Liver (tissue), 9 donors: ENCODE results near the gene PHF3. TPM values are rescaled to one million over a fixed set of nuclear protein-coding genes. Genes with fewer than 3 reads are reported as not detected.
A peak's percentile ranks its signal among the peaks of the same experiment; 100 is the strongest.
"Not testable (repeated sequence)": the region's sequence is repeated elsewhere in the genome, so short reads cannot be mapped to it uniquely, and the experiment has no call there.

Experiments
- DNase-seq: peaks from one replicate; pipeline ENCODE4 v3.0.0-alpha.2; 2017; ENCODE audit warnings: low spot score
- H3K27ac ChIP-seq, 2 donors: one replicate each; pipeline ENCODE4 v1.7.0; 2013; ENCODE audit warnings: inconsistent platforms in 2 of 2, low read length in 2 of 2, control low read depth in 1 of 2, low read depth in 1 of 2, mild to moderate bottlenecking in 1 of 2
- H3K27me3 ChIP-seq, 4 donors: one replicate each; pipeline versions ENCODE4 v1.6.1 to v1.7.0; 2013; ENCODE audit warnings: low read length in 3 of 4, inconsistent platforms in 1 of 4, mild to moderate bottlenecking in 1 of 4, moderate library complexity in 1 of 4; ENCODE audit not compliant: control insufficient read depth in 4 of 4, insufficient read depth in 4 of 4
- H3K36me3 ChIP-seq, 4 donors: one replicate each; pipeline versions ENCODE4 v1.6.1 to v1.7.0; 2013; ENCODE audit warnings: low read length in 3 of 4, mild to moderate bottlenecking in 3 of 4, low read depth in 1 of 4, moderate library complexity in 1 of 4; ENCODE audit not compliant: control insufficient read depth in 4 of 4, insufficient read depth in 3 of 4
- H3K4me1 ChIP-seq, 4 donors: one replicate each; pipeline versions ENCODE4 v1.6.1 to v1.7.0; 2013; ENCODE audit warnings: low read length in 3 of 4, mild to moderate bottlenecking in 3 of 4, moderate library complexity in 1 of 4; ENCODE audit not compliant: control insufficient read depth in 4 of 4, insufficient read depth in 4 of 4
- H3K4me3 ChIP-seq, 3 donors: one replicate each; pipeline versions ENCODE4 v1.6.1 to v1.7.0; 2013; ENCODE audit warnings: low read length in 3 of 3, control low read depth in 1 of 3, low read depth in 1 of 3, mild to moderate bottlenecking in 1 of 3
- H3K9ac ChIP-seq, 2 donors: one replicate each; pipeline ENCODE4 v1.7.0; 2013; ENCODE audit warnings: low read length in 2 of 2, mild to moderate bottlenecking in 2 of 2, moderate library complexity in 2 of 2, control low read depth in 1 of 2, low read depth in 1 of 2
- H3K9me3 ChIP-seq, 4 donors: one replicate each; pipeline versions ENCODE4 v1.6.1 to v1.7.0; 2013; ENCODE audit warnings: low read length in 3 of 4; ENCODE audit not compliant: control insufficient read depth in 4 of 4
- EGR1 ChIP-seq, 2 donors: IDR thresholded peaks; 2 replicates each; pipeline ENCODE4 v1.6.1; 2016 to 2018; ENCODE audit warnings: antibody characterized with exemption in 2 of 2, low read depth in 2 of 2
- FOXA1 ChIP-seq: IDR thresholded peaks from 2 replicates; pipeline ENCODE4 v1.6.1; 2016; ENCODE audit warnings: antibody characterized with exemption
- FOXA2 ChIP-seq: IDR thresholded peaks from 2 replicates; pipeline ENCODE4 v1.6.1; 2016; ENCODE audit warnings: antibody characterized with exemption
- GABPA ChIP-seq, 2 donors: IDR thresholded peaks in 1 of 2; conservative IDR thresholded peaks in 1 of 2; 2 replicates each; pipeline ENCODE4 v1.6.1; 2016; ENCODE audit warnings: antibody characterized with exemption in 2 of 2, mild to moderate bottlenecking in 1 of 2, moderate library complexity in 1 of 2
- HNF4A ChIP-seq, 2 donors: conservative IDR thresholded peaks; 2 replicates each; pipeline ENCODE4 v1.6.1; 2016; ENCODE audit warnings: antibody characterized with exemption in 2 of 2, mild to moderate bottlenecking in 2 of 2
- HNF4G ChIP-seq: IDR thresholded peaks from 2 replicates; pipeline ENCODE4 v1.6.1; 2016; ENCODE audit warnings: antibody characterized with exemption
- JUND ChIP-seq, 2 donors: IDR thresholded peaks; 2 replicates each; pipeline ENCODE4 v1.6.1; 2016; ENCODE audit warnings: antibody characterized with exemption in 2 of 2
- NR2F2 ChIP-seq: IDR thresholded peaks from 2 replicates; pipeline ENCODE4 v1.6.1; 2016; ENCODE audit warnings: antibody characterized with exemption
- RAD21 ChIP-seq, 2 donors: IDR thresholded peaks; 2 replicates each; pipeline ENCODE4 v1.6.1; 2016; ENCODE audit warnings: antibody characterized with exemption in 2 of 2, mild to moderate bottlenecking in 2 of 2
- RXRA ChIP-seq, 2 donors: IDR thresholded peaks; 2 replicates each; pipeline ENCODE4 v1.6.1; 2017 to 2018; ENCODE audit warnings: antibody characterized with exemption in 2 of 2, mild to moderate bottlenecking in 1 of 2
- SP1 ChIP-seq: IDR thresholded peaks from 2 replicates; pipeline ENCODE4 v1.6.1; 2018; ENCODE audit warnings: antibody characterized with exemption, mild to moderate bottlenecking
- TAF1 ChIP-seq: conservative IDR thresholded peaks from 2 replicates; pipeline ENCODE4 v1.6.1; 2016; ENCODE audit warnings: antibody characterized with exemption, mild to moderate bottlenecking
- YY1 ChIP-seq: IDR thresholded peaks from 2 replicates; pipeline ENCODE4 v1.6.1; 2016; ENCODE audit warnings: antibody characterized with exemption, mild to moderate bottlenecking
- WGBS: extraction: QIAGEN DNeasy Blood & Tissue Kit; methylation state at CpG from one replicate; pipeline ENCODE4 v1.1.7; 2013; 5-methylcytosine and 5-hydroxymethylcytosine counted together
- polyA plus RNA-seq, 2 donors: library from polyadenylated mRNA; stranded (reverse) in 1 of 2; unstranded in 1 of 2; fragments of 200-250 nt in 1 of 2; fragments of >200 nt in 1 of 2; fragmentation: Nextera tagmentation in 1 of 2; extraction: Ambion mirVana in 1 of 2; gene quantifications; one replicate each; pipeline versions ENCODE4 v1.2.1 to v1.2.3, GENCODE V29; 2013 to 2015
- total RNA-seq, 2 donors: library from RNA; depleted of rRNA; stranded (reverse); fragments of >200 nt; gene quantifications; one replicate each; pipeline ENCODE4 v1.2.3, GENCODE V29; 2014
- TF ChIP-seq, protein P1 (sequence below): fragments of 150-350 bp; IDR thresholded peaks from 2 replicates; pipeline ENCODE4 v1.5.1; 2017; ENCODE audit warnings: improper control_type of control experiment, low read depth, low read length; ENCODE audit not compliant: missing input control
- TF ChIP-seq, protein P2 (sequence below): IDR thresholded peaks from 2 replicates; pipeline ENCODE4 v1.6.1; 2016; ENCODE audit warnings: antibody characterized with exemption
- TF ChIP-seq, protein P3 (sequence below): IDR thresholded peaks from 2 replicates; pipeline ENCODE4 v1.6.1; 2016; ENCODE audit warnings: antibody characterized with exemption
- TF ChIP-seq, protein P4 (sequence below): IDR thresholded peaks from 2 replicates; pipeline ENCODE4 v1.6.1; 2016; ENCODE audit warnings: antibody characterized with exemption, mild to moderate bottlenecking
- donor health status: healthy.
- donor health status: healthy.
- donor health status: healthy.
- donor health status: healthy.
- donor health status: healthy.

PHF3 gene
- total and polyA plus RNA-seq, 4 donors, result 7.7 to 38.9 (median 25.1) TPM

DNA sequence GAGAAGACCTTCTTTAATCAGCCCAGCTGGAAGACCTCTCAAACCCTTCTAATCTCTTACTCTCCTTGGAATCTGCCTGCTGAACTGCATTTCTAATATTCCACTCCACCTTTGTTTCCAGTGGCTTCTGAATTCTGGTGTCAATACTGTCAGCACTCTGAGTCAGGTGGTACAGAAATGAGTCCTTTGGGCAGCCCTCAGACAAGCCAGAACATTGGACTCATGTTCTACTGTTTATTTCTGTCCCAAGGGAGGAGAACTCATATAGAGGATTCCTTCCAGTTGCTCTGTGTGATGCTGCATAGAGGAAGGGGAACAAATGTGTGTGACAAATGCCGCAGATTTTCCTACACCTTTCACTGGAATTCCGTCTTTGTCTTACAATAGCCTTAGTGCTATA, 114.8 kb downstream of the PHF3 start:
- Histone ChIP-seq H3K4me3 (no peak overlapping the region), H3K9ac (no peak overlapping the region), H3K27ac (no peak overlapping the region), H3K36me3 (no peaks in the 10 kb centered on the region), H3K9me3 (no peaks in the 10 kb centered on the region), H3K27me3 (no peaks in the 10 kb centered on the region), H3K4me1 (peaks cover 0 to 1% (median 0%) of the 10 kb centered on the region in 4 donors)
- no peak for DNase-seq
- no peak for TF ChIP-seq YY1
- no peak for TF ChIP-seq GABPA (IDR thresholded peaks at IDR 0.05 in 1 of 2, conservative IDR thresholded peaks at IDR 0.05 in 1 of 2)
- no peak for TF ChIP-seq NR2F2
- TF ChIP-seq FOXA1, result no peak
- TF ChIP-seq HNF4G, result no peak
- no peak for TF ChIP-seq HNF4A (conservative IDR thresholded peaks at IDR 0.05)
- no peak for TF ChIP-seq JUND (IDR thresholded peaks at IDR 0.05)
- no peak for TF ChIP-seq FOXA2
- TF ChIP-seq, protein P1, sequence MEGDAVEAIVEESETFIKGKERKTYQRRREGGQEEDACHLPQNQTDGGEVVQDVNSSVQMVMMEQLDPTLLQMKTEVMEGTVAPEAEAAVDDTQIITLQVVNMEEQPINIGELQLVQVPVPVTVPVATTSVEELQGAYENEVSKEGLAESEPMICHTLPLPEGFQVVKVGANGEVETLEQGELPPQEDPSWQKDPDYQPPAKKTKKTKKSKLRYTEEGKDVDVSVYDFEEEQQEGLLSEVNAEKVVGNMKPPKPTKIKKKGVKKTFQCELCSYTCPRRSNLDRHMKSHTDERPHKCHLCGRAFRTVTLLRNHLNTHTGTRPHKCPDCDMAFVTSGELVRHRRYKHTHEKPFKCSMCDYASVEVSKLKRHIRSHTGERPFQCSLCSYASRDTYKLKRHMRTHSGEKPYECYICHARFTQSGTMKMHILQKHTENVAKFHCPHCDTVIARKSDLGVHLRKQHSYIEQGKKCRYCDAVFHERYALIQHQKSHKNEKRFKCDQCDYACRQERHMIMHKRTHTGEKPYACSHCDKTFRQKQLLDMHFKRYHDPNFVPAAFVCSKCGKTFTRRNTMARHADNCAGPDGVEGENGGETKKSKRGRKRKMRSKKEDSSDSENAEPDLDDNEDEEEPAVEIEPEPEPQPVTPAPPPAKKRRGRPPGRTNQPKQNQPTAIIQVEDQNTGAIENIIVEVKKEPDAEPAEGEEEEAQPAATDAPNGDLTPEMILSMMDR, result no peak
- TF ChIP-seq, protein P2, sequence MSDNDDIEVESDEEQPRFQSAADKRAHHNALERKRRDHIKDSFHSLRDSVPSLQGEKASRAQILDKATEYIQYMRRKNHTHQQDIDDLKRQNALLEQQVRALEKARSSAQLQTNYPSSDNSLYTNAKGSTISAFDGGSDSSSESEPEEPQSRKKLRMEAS, result no peak
- TF ChIP-seq, protein P3, sequence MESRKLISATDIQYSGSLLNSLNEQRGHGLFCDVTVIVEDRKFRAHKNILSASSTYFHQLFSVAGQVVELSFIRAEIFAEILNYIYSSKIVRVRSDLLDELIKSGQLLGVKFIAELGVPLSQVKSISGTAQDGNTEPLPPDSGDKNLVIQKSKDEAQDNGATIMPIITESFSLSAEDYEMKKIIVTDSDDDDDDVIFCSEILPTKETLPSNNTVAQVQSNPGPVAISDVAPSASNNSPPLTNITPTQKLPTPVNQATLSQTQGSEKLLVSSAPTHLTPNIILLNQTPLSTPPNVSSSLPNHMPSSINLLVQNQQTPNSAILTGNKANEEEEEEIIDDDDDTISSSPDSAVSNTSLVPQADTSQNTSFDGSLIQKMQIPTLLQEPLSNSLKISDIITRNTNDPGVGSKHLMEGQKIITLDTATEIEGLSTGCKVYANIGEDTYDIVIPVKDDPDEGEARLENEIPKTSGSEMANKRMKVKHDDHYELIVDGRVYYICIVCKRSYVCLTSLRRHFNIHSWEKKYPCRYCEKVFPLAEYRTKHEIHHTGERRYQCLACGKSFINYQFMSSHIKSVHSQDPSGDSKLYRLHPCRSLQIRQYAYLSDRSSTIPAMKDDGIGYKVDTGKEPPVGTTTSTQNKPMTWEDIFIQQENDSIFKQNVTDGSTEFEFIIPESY, result no peak
- TF ChIP-seq RAD21 (IDR thresholded peaks at IDR 0.05), result no peak
- TF ChIP-seq, protein P4, sequence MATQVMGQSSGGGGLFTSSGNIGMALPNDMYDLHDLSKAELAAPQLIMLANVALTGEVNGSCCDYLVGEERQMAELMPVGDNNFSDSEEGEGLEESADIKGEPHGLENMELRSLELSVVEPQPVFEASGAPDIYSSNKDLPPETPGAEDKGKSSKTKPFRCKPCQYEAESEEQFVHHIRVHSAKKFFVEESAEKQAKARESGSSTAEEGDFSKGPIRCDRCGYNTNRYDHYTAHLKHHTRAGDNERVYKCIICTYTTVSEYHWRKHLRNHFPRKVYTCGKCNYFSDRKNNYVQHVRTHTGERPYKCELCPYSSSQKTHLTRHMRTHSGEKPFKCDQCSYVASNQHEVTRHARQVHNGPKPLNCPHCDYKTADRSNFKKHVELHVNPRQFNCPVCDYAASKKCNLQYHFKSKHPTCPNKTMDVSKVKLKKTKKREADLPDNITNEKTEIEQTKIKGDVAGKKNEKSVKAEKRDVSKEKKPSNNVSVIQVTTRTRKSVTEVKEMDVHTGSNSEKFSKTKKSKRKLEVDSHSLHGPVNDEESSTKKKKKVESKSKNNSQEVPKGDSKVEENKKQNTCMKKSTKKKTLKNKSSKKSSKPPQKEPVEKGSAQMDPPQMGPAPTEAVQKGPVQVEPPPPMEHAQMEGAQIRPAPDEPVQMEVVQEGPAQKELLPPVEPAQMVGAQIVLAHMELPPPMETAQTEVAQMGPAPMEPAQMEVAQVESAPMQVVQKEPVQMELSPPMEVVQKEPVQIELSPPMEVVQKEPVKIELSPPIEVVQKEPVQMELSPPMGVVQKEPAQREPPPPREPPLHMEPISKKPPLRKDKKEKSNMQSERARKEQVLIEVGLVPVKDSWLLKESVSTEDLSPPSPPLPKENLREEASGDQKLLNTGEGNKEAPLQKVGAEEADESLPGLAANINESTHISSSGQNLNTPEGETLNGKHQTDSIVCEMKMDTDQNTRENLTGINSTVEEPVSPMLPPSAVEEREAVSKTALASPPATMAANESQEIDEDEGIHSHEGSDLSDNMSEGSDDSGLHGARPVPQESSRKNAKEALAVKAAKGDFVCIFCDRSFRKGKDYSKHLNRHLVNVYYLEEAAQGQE, result no peak
- TF ChIP-seq EGR1 (IDR thresholded peaks at IDR 0.05; ENCODE audit: low read depth in 2 of 2), result no peak
- TF ChIP-seq RXRA (IDR thresholded peaks at IDR 0.05), result no peak
- no peak for TF ChIP-seq TAF1
- TF ChIP-seq SP1, result no peak
- 95% methylated on average over 2 of the region's 2 CpGs for WGBS

DNA sequence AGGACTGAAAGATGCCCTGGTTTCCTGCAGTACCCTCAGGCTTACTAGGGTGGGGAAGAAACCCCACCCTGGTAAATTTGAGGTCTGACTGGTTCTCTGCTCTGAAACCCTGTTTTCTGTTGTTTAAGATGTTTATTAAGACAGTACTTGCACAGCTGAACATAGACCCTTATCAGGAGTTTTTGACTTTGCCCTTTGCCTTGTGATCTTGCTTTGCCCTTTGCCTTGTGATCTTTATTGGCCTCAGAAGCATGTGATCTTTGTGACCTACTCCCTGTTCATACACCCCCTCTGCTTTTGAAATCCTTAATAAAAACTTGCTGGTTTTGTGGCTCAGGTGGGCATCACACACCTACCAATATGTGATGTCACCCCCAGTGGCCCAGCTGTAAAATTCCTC, 121.7 kb downstream of the PHF3 start:
- peak overlapping the region in 1 of 3 donors; percentile 11 for H3K4me3 ChIP-seq
- H3K36me3 ChIP-seq, H3K9me3 ChIP-seq, H3K9ac ChIP-seq, DNase-seq, H3K27me3 ChIP-seq, H3K4me1 ChIP-seq, H3K27ac ChIP-seq: not testable (repeated sequence)
- TF ChIP-seq HNF4G (peak; percentile 14), NR2F2 (peak; percentile 10), HNF4A (conservative IDR thresholded peaks at IDR 0.05) (peak; percentile 79 to 84), RXRA (IDR thresholded peaks at IDR 0.05) (peak in 1 of 2 donors; percentile 48)
